ENCODE results near the gene OPN3. TPM values are rescaled to one million over a fixed set of nuclear protein-coding genes. Genes with fewer than 3 reads are reported as not detected.

OPN3 gene
- total RNA-seq, 1 experiment from 2014 or later: 10.0 TPM

- Histone ChIP-seq H3K9me3 (ENCODE audit: control insufficient read depth, low read depth, low read length) (no peaks in the 10 kb centered on the region), H3K18ac (ENCODE audit: insufficient read length, low read depth, low read length) (no peak overlapping the region), H2AK5ac (ENCODE audit: insufficient read length, low read length) (no peak overlapping the region), H4K20me1 (ENCODE audit: control insufficient read depth, insufficient read depth, insufficient read length) (no peaks in the 10 kb centered on the region), H3K4me2 (ENCODE audit: insufficient read depth, insufficient read length, low read length) (no peak overlapping the region), H2BK5ac (ENCODE audit: insufficient read length, low read length) (no peak overlapping the region), H2BK15ac (ENCODE audit: low read depth, low read length) (no peak overlapping the region), H3K27ac (ENCODE audit: insufficient read length, low read depth, low read length) (no peak overlapping the region), H4K8ac (replicated peaks; ENCODE audit: insufficient read length, low read depth, low read length) (no peak overlapping the region), H3T11ph (ENCODE audit: low read length) (no peak overlapping the region), H3K56ac (ENCODE audit: insufficient read length, low read depth, low read length) (no peak overlapping the region), H3K79me2 (ENCODE audit: insufficient read depth, low read length) (peaks cover 15% of the 10 kb centered on the region; the same call in 1 of the 2 replicates), H2AFZ (ENCODE audit: low read length) (no peak overlapping the region), H3K79me1 (ENCODE audit: insufficient read depth, low read depth, low read length, poor library complexity, severe bottlenecking) (no peaks in the 10 kb centered on the region), H3K23ac (ENCODE audit: insufficient read length, low read depth, low read length) (no peak overlapping the region), H3K14ac (ENCODE audit: insufficient read depth, low read length) (no peak overlapping the region), H2BK12ac (ENCODE audit: insufficient read length, low read depth, low read length) (no peak overlapping the region), H3K4ac (ENCODE audit: low read depth, low read length) (no peak overlapping the region), H2BK20ac (ENCODE audit: low read depth, low read length, poor library complexity, severe bottlenecking) (no peak overlapping the region), H3K9ac (ENCODE audit: extremely low read depth, insufficient read length, low read length) (no peak overlapping the region), H3K4me1 (ENCODE audit: insufficient read depth, low read length) (0 out of 2 replicates have a peak, but pooled peaks cover 6% of the 10 kb centered on the region), H3K27me3 (ENCODE audit: insufficient read depth, low read length) (no peaks in the 10 kb centered on the region), H3K23me2 (ENCODE audit: insufficient read length, low read depth, low read length, poor library complexity, severe bottlenecking) (peaks cover 3% of the 10 kb centered on the region), H4K91ac (ENCODE audit: insufficient read length, low read depth, low read length) (no peak overlapping the region), H2BK120ac (ENCODE audit: low read depth, low read length, poor library complexity, severe bottlenecking) (no peak overlapping the region), H4K5ac (ENCODE audit: insufficient read length, low read depth, low read length) (no peak overlapping the region)
- no peak overlapping the region; a peak in 1 of 5 replicates for H3K4me3 Mint-ChIP-seq
- peaks cover 16% of the 10 kb centered on the region for H3K27me3 Mint-ChIP-seq (ENCODE audit: low read depth)
- peaks cover 13 to 17% of the 10 kb centered on the region in 2 experiments for H3K9me3 Mint-ChIP-seq
- no CpG with 5 or more reads among the region's 12 CpGs for WGBS (ENCODE audit: extremely low coverage, insufficient read length, low lambda C conversion rate)
- no peak overlapping the region for H3K27ac Mint-ChIP-seq
- H3K4me1 Mint-ChIP-seq: peaks cover 21% of the 10 kb centered on the region in 2 experiments
- no peak for TF ChIP-seq CTCF (conservative IDR thresholded peaks at IDR 0.05)
- DNase-seq: no peak
- H3K36me3 Mint-ChIP-seq (ENCODE audit: insufficient read depth in 1 of 3, low read depth in 3 of 3): peaks cover 3 to 18% (median 16%) of the 10 kb centered on the region in 3 experiments
Measured at GRCh38 chr1:241641773-241642592, 1.8 kb upstream of the OPN3 start.

Measured in H9 (cell line).